GM23248 (cell line): ENCODE data around the gene BCAP31.

Experiments
- EZH2 ChIP-seq: fragments of 200-600 bp; sonication (generic); IDR thresholded peaks from 2 replicates; pipeline ENCODE4 v1.6.1; 2018; ENCODE audit warnings: antibody characterized with exemption, mild to moderate bottlenecking; ENCODE audit not compliant: insufficient read depth, poor library complexity, severe bottlenecking
- EZH2phosphoT487 ChIP-seq: fragments of 200-600 bp; sonication (generic); IDR thresholded peaks from 2 replicates; pipeline ENCODE4 v1.6.1; 2018; ENCODE audit warnings: antibody characterized with exemption, moderate library complexity, mild to moderate bottlenecking, low read depth; ENCODE audit not compliant: insufficient read depth

- no peak for TF ChIP-seq EZH2phosphoT487
- no peak for TF ChIP-seq EZH2
These were observed 22.5 kb downstream of the BCAP31 start for GRCh38 chrX:153701706-153702105.
